Left hindlimb (tissue), 1 donor: ENCODE results near the gene RAB27A.

Experiments
- DNase-seq: peaks from one replicate; pipeline ENCODE4 v3.0.0-alpha.2; 2018

RAB27A gene

DNA sequence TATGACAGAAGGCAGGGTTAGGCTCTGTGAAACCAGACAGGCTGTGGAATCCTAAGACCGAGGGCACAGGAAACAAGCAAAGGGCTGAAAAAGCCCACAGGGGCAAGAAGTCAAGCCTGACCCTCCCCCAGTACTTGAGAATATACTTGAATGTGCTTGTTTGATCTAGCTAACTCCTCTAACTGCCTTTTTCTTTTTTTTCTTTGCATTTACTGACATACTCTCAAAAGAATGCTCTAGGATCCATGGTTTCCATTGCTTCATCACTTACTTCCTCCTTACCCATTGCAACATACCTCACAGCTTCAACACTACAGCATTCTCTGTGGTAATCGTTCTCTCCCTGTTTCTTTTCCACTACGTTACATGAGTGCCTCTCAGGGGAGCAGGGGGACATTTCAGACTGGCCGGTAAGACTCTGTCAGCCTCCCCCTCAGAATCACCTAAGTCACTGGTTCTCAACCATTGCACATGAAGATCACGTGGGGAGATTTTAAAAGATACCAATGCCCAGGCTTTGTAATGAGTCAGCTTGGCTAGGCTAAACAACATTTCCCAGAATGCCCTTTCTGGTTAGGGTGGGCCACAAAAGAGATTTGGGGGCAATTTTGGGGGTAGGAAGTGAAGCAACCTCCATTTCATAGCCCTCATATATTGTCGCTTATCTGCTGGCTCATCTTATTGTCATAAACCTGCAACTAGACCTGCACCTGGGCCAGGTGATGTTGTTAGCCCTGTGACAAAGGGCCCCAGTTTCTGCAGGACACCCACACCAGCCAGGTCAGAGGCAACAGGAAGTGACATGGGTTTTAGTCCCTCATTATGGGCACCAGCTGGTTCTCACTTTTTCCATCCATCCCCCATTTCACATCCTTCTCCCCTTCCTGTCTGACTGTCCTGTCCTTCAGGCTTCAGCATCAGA, 68.3 kb downstream of the RAB27A start:
- no peak for DNase-seq

GRCh38 chr15:55220606-55221005, 69.0 kb downstream of the RAB27A start:
- DNase-seq = no peak

- no peak for DNase-seq
Observed at GRCh38 chr15:55218056-55218455, 71.6 kb downstream of the RAB27A start.

GRCh38 chr15:55204464-55204863, 85.1 kb downstream of the RAB27A start:
- no peak for DNase-seq

DNA sequence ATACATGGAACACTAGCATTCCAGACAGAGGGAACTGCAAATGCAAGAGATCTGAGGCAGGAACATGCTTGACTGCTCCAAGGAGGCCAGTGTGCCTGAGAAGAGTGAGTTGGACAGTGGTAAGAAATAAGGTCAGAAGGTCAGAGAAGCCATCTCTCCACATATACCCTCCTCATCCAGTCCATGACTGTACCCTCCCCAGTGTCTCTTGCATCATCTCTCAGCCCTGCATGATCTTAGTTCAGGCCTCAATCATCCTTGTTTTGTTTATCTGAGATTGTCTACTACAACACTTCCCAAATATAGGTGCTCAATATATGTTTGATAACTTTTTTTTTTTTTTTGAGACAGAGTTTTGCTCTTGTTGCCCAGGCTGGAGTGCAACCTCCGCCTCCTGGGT, 87.4 kb downstream of the RAB27A start:
- no peak for DNase-seq

DNA sequence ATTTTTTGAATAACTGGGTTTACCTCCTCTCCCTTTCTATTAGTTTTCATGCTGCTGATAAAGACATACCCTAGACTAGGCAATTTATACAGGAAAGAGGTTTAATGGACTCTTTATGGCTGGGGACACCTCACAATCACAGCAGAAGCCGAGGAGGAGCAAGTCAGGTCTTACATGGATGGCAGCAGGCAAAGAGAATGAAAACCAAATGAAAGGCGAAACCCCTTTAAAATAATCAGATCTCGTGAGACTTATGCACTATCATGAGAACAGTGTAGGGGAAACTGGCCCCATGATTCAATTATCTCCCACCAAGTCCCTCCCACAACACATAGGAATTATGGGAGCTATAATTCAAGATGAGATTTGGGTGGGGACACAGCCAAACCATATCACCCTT, 90.9 kb downstream of the RAB27A start:
- no peak for DNase-seq

GRCh38 chr15:55197719-55198118, 91.9 kb downstream of the RAB27A start:
- no peak for DNase-seq

DNA sequence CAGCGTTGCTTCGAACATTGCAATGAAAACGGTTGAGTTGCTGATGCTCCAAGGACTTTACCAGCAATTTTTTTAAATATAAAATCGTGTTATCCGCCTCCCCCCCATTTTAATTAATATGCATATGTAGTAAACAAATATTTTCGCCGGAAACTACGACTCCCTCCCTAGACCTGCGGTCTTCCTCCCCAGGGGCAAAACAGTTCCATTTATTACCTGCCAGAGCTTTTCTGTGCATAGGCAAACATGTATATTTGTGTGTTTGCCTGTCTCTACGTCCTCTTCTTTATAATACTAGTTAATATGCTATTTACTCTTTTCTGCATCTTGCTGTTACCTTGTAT, 92.3 kb downstream of the RAB27A start:
- no peak for DNase-seq

DNA sequence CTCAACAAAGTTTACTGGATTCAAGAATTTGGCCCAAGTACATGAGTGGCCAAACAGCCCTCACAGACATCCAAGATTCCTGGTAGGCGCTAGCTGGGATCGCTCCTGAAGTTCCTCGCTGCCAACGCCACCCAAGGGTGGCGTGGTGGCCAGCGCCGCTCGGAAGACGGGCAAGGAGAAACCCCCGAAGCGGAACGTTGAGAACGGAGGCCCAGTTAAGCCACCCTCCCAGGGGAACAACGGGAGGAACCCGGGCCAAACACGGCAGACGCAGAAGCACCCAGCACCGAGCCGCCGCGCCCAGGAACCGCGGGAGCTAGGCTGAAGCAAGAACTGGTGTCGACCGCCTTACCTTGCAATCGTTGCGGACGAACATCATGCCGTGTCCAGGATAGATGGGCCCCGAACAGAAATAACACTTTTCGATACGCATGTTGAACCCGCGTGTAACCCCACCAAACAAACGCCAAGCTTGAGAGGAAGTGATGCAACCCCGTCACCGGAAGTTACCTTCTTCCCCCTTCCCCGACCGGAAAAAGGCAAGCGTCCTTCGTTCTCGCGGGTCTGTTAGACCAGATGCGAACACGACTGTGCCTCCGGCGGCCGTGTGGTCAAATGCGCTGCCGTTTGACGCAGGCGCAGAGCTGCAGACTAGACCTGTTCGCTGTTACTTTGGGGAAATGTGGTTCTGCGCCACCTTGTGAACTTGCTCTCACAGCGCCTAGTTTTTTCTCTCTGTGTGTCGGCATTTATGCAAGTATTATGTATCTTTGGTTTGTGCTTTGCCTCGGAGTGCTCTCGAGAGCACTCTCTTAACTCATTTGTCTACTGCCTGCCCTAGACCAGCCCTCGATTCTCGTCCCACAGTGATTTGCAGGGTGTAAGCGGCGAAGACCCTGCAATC, 92.9 kb downstream of the RAB27A start, which contains the start of gene RSL24D1:
Gene RSL24D1, minus strand, starts transcription at position 484 of the 904 bp plus-strand sequence. Its CDS starts 51 bp downstream, at position 433.
- peak; percentile 97 for DNase-seq

DNA sequence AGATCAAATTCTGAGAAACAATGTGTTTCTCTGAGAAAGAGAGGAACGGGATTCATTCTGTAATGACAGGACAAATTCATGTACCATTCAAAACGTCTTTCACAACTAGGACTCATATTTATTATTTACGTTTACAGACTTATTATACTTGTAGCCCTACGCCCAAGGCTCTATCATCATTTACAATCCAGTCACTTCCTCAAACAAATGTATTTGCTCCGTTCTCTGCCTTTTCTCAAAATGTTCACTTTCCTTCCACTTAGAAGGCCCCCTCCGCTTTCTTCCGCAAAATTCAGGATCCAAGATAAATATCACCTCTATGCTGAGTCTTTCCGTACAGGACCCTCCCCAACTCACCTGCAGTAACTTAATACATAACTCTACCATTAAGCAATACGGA, 93.6 kb downstream of the RAB27A start:
- DNase-seq = no peak

DNA sequence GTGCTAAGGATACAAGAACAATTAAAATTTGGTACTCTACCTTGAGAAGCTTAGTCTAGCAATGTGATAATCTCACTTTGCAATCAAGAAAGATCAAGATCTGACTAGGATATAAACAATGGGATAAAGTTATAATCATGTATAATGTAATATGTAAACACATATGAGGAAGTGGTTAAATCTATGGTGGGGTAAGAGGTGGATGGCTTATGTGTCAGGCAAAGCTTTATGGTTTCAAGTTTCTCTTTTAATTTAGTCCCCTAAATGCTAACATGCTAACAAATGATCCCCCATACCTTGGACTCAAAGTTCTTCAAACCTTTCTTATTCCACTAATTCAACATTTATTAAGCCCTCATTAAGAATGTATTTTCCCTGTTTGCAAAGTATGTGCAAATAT, 95.4 kb downstream of the RAB27A start:
- DNase-seq = no peak

DNA sequence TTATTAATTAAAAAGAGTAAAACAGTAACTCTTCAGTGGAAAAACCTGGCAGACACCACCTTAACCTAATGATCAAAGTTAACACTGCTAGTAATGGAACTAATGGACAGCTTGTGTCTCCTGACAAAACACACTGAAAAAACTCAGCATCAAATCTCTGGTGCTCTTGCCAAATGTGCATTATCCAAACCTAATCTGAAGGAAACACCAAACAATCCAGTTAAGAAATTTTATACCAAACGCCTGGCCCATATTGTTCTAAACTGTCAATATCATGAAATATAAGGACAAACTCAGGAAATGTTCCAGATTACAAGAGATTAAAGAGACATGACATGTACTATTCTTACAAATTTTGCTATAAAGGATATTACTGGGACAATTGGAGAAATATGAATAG, 103.3 kb downstream of the RAB27A start:
- DNase-seq = no peak

DNA sequence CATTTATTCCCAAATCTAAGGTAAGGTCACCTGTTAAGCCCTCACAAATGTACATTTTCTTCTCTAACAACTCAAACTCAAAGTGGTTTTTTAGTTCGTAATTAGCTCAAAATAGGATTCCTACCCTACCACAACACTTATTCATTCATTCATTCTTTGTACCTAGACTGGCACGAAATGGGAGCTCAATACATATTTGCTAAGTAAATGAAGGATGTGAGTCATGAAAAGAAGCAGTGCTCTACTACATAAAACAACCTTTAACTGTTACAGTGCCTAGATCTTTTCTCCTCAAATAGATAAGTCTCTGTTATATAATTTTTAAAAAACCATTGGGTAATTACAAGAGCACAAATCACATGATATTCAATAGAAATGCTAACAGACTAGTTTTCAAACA, 105.9 kb downstream of the RAB27A start:
- DNase-seq = no peak

- DNase-seq = no peak
Observed at GRCh38 chr15:55179141-55179540, 110.5 kb downstream of the RAB27A start.

DNA sequence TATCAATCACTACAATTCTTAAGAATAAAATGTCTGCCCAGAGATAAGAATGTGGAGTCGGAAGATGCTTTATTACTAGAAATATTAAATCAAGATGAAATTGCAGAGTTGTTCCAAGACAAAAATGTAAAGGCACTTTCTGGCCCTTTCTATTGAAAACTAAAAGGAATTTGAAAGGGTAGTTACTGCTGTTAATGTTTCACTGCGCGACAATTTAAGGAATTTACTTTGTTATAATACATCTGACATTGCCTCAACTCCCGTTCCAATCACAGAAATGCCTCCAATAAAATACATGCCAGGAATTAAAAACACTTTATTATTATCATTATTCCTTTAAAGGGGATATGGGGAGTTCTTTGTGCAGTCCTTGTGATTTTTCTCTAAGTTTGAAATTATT, 119.3 kb downstream of the RAB27A start:
- no peak for DNase-seq

DNA sequence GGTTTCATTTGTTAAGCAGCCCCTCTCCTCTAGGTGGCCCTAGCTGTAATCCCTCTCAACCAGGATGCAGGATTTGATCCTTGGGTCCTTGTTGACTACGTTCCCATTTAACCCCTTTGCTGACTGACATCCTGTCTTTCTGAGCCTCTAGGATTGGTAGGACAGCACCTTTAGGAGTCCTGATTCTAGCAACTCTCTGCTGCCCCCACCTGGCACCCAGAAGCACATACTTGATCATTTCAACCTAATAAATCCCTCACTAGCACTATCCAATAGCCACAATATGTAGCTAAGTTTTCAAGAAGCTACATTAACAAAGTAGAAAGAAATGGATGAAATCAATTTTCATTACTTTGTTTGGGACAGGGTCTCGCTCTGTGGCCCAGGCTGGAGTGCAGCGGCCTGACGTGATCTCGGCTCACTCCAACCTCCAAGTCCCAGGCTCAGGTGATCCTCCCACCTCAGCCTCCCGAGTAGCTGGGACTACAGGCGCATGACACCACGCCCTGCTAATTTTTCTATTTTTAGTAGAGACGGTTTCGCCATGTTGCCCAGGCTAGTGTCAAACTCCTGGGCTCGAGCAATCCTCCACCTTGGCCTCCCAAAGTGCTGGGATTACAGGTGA, 121.2 kb downstream of the RAB27A start:
- DNase-seq = peak; percentile 50

- DNase-seq = no peak
Observed at GRCh38 chr15:55164284-55164683, 125.3 kb downstream of the RAB27A start.
